IPS-NIHi7 (cell line): Measurements from ENCODE around the gene PLCB4.

Experiments used
- DNase-seq: peaks from one replicate; pipeline ENCODE4 v3.0.0; 2012; ENCODE audit warnings: mixed read lengths; ENCODE audit errors: extremely low spot score

PLCB4 gene

DNA sequence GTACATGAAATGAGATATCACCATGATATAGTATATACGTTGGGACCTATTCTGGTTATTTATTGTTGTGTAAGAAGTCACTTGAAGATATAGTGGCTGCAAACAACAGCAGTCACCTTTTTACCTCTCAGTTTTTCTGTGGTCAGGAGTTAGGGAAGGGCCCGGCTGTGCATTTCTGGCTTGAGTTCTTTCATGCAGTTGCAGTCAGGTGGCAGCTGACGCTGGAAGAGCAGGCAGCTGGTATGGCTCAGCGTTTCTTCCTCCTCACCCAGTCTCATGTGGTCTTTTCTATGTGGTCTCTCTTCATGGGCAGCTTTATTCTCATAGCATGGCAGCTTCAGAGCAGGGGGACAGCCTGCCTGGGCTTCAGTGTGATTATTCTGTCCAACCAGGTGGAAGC, 154.4 kb downstream of the PLCB4 start:
- no peak for DNase-seq

GRCh38 chr20:9225879-9226278, 157.0 kb downstream of the PLCB4 start:
- DNase-seq = no peak

- no peak for DNase-seq
These were observed 159.2 kb downstream of the PLCB4 start for GRCh38 chr20:9227896-9228615.

DNA sequence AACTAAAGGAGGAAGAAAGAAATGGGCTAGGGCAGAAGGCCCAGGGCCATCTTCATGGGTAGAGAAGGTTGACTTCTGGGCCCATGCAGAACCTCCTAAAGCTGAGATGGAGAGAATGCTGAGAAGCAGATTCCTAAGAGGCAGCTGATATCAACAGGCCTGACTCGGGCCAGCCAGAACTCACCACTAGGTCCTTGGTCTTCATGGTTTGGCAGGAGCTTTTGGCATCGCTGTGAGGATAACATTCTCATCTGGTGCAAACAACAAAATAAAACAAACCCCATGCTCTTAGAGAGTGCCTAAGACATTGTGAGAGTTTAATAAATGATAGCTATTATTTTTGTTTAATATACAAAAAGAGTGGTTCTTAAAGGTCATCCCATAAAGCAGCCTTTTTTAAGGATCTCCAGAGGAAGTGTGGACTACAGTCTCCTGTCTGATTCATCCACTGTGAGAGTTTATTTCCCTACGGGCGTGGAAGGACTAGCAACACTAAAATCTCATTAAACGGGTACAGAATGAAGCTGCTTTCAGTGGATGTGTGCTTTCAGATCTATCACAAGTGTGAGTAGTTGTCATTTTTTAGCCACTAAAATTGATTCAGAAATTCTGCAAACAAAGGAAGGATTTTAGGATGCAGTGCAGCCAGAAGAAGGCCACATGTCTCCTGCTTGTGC, 160.0 kb downstream of the PLCB4 start:
- DNase-seq = no peak

- DNase-seq = no peak
These were observed 161.5 kb downstream of the PLCB4 start for GRCh38 chr20:9230406-9230805.

DNA sequence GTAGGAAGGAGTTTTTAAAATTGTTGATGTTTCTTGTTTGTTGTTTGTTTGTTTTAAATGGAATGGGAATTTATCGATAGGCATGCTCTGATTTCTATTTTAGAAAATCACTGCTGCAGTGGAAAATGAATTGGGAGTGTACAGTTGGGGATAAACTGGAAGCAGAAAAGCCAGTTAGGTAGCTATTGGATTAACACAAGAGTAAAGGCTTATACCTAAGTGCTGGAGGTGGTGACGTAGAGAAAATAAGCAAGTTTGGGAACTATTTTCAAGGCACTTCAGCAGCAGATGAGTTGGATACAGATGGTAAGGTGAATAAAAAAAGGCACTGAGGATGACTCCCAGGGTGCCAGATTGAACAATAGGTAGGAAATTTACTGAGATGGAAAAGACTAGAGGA, 164.9 kb downstream of the PLCB4 start:
- DNase-seq = no peak

- DNase-seq = no peak
These were observed 166.6 kb downstream of the PLCB4 start for GRCh38 chr20:9235518-9235917.

GRCh38 chr20:9236458-9236857, 167.6 kb downstream of the PLCB4 start:
- DNase-seq = no peak

GRCh38 chr20:9241232-9241692, 172.4 kb downstream of the PLCB4 start:
- DNase-seq = no peak

DNA sequence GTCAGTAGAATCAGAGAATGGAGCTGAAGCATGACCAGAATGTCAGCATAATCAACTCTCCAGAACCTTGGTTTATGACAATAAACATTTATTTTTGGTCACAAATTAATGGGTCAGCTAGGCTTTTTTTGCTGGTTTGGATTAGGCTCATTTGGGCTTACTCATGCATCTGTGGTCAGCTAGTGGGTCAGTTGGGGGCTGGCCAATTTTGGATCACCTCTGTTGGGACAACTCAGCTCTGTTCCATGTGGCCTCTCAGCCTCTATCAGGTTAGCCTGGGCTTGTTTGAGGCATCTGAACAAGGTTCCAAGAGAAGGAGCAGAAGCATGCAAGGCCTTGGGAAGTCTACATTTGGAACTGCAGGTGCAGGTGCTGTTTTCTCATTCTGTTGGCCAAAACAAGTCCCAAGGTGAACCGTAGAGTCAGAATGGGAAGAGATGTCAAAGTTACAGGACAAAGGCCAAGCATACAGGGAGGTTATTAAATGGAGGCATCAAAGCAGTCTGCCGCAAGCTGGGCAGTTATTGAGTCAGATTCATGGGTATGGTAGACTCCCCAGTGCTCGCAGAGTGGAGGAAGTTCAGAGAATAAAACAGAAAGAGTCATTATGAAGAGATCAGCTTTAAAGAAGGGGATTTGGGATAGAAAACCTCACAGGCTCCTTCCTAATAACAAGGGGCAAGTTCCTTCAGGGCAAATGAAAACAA, 173.0 kb downstream of the PLCB4 start:
- DNase-seq = no peak

- DNase-seq = no peak
These were observed 175.1 kb downstream of the PLCB4 start for GRCh38 chr20:9243986-9244385.

DNA sequence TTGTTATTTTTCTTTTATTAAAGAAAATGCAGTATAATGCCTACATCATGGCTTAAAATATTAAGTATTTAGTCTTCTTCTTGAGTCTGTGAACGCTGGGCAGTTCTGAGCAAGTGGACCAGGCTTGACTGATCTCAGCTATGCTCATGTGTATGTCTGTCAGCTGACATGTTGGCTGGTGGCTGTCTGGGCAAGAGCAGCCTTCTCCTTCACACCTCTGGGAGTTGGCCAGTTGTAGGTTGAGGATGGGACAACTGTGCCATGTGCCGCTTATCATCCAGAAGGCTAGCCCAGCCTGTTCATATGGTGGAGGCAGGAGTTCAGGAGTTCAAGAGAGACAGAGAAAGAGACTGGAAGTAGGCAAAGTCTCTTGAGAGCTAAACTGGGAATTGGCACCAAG, 175.9 kb downstream of the PLCB4 start:
- no peak for DNase-seq

DNA sequence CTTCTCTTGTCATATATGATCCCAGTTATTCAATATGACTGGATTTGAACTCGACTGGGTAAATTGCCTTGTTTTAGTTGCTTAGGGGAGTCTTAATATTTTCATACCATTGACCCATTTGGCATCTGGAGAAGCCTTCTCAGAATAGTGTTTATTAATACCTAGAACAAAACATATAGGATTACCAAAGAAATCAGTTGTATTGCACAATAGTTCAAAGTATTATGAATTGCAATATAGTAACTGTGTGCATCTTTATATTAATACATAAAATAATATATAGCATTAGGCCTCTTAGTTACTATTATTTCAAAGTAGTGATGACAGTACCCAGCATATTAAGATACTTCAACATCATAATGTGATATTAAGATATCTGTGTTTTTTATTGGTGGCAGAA, 177.8 kb downstream of the PLCB4 start:
- DNase-seq = no peak

DNA sequence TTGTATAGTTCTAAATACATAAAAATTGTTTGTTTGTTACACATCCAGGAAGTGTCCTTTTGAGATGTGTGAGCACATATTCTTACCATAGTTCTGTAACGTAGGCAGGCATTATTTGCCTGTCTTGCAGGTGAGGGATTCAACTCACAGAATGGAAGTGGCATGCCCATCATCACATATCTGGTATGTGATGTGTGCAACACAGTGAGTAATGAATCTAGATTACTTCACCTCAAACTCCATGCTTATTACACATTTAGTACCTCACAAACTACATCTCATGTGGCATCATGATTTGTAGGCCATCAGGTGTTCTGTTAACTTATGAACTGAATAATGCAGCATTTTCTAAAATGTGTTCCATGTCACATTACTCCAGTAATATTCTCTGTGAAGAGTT, 181.6 kb downstream of the PLCB4 start:
- DNase-seq = no peak

DNA sequence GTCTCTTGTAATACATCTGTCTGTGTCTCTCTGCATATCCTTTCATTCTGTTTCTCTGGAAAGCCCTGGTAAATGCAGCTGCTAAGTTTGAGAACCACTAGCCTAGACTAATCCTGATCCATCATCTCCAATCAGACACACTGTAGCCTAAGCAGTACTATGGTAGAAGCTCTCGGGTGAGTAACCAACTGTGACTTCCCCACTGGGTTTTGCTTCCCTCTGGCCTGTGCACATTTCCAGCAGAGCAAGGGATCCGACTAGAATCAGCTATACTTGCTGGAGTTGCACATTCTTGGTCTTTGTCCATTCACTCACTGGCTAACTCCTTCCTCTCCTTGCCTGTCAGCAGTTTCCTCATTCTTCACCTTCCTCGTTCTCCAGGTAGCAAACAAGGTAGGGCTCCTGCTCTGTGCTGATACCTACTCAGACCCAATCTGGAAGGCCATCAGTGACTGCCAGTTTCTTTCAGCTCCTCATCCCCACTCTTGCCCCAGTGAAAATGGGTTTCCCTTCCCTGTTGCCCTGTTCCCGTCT, 184.2 kb downstream of the PLCB4 start:
- no peak for DNase-seq

- no peak for DNase-seq
These were observed 186.3 kb downstream of the PLCB4 start for GRCh38 chr20:9255171-9255570.

DNA sequence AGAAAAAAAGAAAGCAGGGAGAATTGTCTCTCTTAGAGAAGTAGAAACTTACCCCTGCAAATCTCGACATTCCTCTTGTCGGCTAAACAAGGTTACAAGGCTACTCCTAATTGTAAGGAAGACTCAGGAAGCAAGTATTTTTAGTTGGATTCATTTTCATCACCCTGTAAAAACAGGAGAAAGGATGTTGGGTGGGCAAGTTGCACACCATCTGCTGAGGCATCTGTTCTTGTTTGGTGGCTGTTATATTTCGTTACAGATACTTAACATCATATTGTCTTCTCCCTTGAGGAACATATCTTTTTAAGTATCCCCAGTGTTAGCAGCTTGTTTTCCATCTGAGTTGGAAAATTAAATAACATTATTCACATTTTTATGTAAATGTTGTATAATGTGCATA, 187.5 kb downstream of the PLCB4 start:
- DNase-seq = no peak

GRCh38 chr20:9258901-9259300, 190.0 kb downstream of the PLCB4 start:
- no peak for DNase-seq

DNA sequence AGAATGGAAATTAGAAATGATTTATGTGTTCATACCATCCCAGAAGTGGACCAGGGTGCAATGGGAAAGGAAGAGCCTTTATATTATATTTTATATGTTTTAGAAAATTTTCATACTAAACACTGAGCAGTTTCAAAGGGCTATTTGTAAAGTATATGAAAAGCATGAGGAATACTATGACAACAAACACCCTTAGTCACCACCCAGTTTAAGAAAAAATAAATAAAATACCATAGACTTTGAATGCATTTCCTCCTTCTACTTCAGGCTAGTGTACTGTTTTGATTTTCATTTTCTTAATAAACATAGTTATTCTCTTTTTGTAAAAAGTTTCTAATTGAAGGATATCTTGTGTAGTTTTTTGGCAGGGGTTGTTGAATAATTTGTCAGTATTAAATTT, 191.1 kb downstream of the PLCB4 start:
- no peak for DNase-seq

GRCh38 chr20:9261781-9262180, 192.9 kb downstream of the PLCB4 start:
- DNase-seq = no peak

GRCh38 chr20:9262653-9263194, 193.8 kb downstream of the PLCB4 start:
- no peak for DNase-seq

- no peak for DNase-seq
These were observed 200.5 kb downstream of the PLCB4 start for GRCh38 chr20:9269280-9269971.
